Right lobe of liver (tissue), 4 donors: Measurements from ENCODE around the gene RSAD2.

Experiments
- POLR2A ChIP-seq: fragments of 450-650 bp; IDR thresholded peaks from one replicate; pipeline ENCODE4 v1.6.1; 2017; ENCODE audit warnings: antibody characterized with exemption, mild to moderate bottlenecking
- TF ChIP-seq, protein P1 (sequence below), 4 donors: fragments of 200-600 bp in 3 of 4; fragments of 450-650 bp in 1 of 4; IDR thresholded peaks; one replicate each; pipeline versions ENCODE4 v1.5.1 to v1.8.0; 2016 to 2022; ENCODE audit warnings: antibody characterized with exemption in 4 of 4, mild to moderate bottlenecking in 2 of 4
- donor health status: DM: no; HTN: no; CAD: no.
- donor health status: DM: no; HTN: no; CAD: no.
- donor health status: DM: no; HTN: yes; CAD: no.

- no peak for TF ChIP-seq POLR2A
- TF ChIP-seq, protein P1, sequence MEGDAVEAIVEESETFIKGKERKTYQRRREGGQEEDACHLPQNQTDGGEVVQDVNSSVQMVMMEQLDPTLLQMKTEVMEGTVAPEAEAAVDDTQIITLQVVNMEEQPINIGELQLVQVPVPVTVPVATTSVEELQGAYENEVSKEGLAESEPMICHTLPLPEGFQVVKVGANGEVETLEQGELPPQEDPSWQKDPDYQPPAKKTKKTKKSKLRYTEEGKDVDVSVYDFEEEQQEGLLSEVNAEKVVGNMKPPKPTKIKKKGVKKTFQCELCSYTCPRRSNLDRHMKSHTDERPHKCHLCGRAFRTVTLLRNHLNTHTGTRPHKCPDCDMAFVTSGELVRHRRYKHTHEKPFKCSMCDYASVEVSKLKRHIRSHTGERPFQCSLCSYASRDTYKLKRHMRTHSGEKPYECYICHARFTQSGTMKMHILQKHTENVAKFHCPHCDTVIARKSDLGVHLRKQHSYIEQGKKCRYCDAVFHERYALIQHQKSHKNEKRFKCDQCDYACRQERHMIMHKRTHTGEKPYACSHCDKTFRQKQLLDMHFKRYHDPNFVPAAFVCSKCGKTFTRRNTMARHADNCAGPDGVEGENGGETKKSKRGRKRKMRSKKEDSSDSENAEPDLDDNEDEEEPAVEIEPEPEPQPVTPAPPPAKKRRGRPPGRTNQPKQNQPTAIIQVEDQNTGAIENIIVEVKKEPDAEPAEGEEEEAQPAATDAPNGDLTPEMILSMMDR (IDR thresholded peaks at IDR 0.05): no peak
Observed at GRCh38 chr2:6916224-6916623, 38.6 kb downstream of the RSAD2 start.
